Stimulated activated CD4-positive, alpha-beta T cell treated with anti-CD3 and anti-CD28 coated beads, Interleukin-4, amount 100 ng/mL, for 1 hour (primary cell): Measurements from ENCODE around the gene ZMIZ2.
A peak's percentile ranks its signal among the peaks of the same experiment; 100 is the strongest.
"Not testable (repeated sequence)": the region's sequence is repeated elsewhere in the genome, so short reads cannot be mapped to it uniquely, and the experiment has no call there.

Experiments
- DNase-seq: peaks from one replicate; pipeline ENCODE4 v3.0.0-alpha.2; 2020

The ZMIZ2 gene

GRCh38 chr7:44776211-44776610 is 27.6 kb downstream of the ZMIZ2 start:
- no peak for DNase-seq

DNA sequence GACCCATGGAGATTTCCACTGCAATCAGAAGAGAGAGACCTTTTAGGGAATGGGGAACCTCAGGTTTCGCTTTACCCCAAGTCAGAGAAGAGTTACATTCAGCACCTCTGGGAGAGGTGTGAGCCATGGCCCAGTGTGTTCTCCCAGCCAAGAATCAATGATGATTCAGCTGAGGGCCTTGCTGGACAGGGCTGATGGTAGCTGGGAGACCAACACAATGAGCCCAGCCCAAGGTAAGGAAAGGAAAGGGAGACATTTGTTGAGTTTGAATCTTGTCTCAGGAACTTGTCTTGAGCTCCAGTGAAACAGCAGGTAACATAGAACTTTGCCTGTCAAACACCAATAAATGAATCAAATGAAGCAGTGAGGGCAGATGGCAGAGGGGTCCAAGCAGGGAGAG is 33.8 kb downstream of the ZMIZ2 start:
- no peak for DNase-seq

GRCh38 chr7:44783407-44783806 is 34.8 kb downstream of the ZMIZ2 start:
- DNase-seq: no peak

- no peak for DNase-seq
Observed at GRCh38 chr7:44784364-44784763, 35.7 kb downstream of the ZMIZ2 start.

GRCh38 chr7:44785218-44785617 is 36.6 kb downstream of the ZMIZ2 start:
- not testable (repeated sequence) for DNase-seq

DNA sequence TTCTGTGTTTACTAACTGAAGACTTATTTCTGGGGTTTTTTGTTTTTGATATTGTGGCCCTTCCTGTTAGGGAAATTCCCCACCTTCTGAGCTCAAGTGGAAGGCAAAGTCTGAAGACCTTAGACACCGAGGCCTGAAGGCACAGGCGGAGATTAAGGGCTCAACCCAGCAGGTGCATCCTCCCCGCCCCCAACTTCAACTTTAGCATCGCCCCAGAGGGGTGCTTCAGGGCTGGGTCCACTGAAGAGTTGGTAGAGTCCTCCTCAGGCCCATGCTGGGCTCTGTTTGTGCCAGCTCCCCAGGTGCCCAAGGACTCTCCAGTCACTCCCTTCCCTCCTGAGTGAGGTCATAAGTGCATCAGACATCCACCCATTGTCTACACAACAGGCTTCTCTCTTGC is 38.4 kb downstream of the ZMIZ2 start:
- no peak for DNase-seq

DNA sequence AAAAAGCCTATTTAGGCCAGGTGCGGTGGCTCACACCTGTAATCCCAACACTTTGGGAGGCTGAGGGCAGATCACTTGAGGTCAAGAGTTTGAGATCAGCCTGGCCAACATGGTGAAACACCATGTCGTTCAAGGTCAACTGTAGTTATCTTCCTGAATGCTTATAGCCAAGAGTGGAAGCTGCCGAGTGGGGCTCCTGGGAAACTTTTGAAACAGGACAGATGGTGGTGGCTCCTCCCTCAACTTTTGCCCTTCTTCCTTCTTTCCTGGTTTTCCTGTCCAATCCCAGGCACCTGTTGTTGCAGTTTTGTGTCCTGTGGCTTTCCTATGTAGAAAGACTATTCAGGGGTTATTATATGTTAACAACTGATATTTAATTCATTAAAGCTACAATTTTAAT is 39.1 kb downstream of the ZMIZ2 start:
- DNase-seq: no peak

- no peak for DNase-seq
Observed at GRCh38 chr7:44789990-44790389, 41.3 kb downstream of the ZMIZ2 start.

GRCh38 chr7:44791278-44792219 is 42.9 kb downstream of the ZMIZ2 start:
- no peak for DNase-seq

DNA sequence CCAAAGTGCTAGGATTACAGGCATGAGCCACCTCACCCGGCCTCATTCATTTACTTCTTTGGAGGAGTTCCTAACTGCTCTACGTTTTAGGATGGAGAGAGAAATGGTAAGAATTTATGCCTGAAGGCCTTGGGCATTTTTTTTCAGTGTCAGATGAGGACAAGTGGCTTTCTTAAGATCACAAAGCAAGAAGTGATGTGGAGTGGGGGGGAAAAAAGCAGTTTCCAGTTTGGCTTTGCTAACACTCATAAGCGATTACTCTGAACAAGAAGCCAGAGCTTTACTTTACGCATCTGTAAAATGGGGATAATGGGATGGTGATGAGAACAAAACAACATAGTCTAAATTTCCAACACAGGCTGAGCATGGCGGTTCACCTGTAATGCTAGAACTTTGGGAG is 45.3 kb downstream of the ZMIZ2 start:
- DNase-seq: no peak

- no peak for DNase-seq
Observed at GRCh38 chr7:44794331-44794730, 45.7 kb downstream of the ZMIZ2 start.

GRCh38 chr7:44796034-44796503 is 47.4 kb downstream of the ZMIZ2 start:
- DNase-seq: no peak

DNA sequence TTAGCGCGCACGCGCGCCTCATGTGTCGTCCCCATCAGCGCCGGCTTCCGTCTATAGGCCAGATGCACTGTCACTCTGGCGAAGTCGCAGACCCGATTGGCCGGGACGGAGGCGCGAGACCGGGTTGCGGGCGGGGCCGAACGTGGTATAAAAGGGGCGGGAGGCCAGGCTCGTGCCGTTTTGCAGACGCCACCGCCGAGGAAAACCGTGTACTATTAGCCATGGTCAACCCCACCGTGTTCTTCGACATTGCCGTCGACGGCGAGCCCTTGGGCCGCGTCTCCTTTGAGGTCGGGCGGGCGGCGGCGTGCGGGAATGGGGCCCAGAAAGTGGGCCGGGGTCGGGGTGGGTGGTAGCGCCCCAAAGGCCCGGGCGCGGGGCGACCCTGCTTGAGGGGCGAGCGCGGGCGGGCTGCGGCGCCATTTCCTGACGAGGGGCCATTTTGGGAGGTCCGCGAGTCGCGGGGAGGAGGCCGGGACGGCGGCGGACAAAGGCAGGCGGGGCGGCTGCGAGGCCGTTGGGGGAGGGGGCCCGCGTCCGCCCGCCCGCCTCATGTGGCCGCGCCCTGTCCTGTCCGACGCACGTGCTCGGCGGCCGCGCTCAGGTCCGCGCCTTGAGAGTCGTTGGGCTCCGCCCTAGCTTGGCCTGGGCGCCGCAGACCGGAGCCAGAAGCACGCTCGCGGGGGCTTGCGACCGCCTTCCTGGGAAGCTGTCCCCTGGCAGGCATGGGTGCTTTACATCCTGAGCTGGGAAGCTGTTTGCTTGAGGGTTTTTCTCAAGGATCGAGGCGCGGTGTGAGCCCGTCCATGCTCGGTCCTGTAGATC is 48.1 kb downstream of the ZMIZ2 start, which contains the start of gene PPIA:
Gene PPIA, plus strand, starts transcription at position 178 of the 825 bp plus-strand sequence. Its CDS starts 44 bp downstream, at position 222.
- peak; percentile 98 for DNase-seq

DNA sequence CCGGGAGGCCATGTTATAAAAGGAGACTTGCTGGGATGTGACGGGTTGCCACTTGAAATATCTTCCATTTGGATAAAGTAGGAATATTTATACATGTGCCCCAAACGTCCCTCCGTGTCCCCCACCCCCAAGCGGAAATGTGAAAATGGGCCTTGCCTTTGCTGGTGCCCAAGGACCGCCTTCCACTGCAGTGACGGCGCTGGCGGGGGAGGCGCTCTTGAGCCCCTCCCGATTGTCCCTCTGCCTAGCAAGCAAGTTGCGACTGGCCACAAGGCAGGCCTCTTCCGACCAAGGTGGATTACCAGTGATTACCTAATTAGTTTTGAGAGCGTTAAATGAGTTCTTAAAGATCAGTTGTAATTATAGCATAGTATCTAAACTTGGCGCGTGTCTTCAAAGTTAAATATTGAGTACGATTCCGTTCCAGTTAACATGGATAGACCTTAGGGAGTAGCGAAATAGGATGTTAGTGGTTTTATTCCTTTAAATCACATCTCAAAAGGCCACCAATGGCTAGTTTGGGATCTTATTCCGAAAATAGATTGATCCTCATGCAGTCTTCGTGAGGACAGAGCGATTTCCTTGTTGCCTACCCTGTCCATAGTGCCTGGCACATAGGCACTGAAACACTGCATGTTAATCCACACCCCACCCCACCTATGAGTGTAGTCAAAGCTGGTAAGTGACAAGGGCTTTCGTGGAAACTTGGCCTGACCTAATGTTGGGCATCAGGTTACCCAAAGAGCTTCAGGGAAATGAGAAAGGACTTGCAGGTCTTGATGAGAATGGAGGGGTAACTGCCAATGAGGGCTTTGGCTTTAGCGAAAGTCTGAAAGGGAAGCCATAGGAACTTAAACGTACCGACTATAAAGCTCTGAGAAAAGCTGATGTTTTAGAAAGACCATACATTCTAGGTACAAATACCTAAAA is 48.9 kb downstream of the ZMIZ2 start:
- DNase-seq: peak; percentile 80

DNA sequence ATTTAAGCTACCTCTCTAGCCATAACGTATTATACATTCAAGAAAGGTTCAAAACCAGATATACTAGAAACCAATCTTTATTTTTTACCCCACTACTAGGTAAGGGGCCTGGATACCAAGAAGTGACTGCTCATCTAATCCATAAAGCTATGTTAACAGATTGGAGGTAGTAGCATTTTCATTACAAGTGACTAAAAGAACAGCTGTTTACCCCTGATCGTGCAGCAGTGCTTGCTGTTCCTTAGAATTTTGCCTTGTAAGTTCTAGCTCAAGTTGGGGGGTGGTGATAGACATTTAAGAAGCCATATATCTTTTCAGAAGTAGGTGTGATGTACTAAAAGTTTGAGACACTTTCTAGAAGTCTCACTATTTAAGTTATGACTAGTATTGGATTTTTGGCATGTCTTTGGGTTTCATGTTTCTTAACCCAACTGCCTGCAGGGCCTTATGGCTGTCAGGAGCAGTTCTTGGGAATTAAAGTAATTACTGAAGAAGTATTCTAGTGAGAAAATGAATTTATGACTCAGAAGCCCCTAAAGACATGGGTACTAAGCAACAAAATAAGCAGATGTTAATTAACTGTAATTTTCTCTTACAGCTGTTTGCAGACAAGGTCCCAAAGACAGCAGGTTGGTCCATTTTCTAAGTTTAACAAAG is 50.1 kb downstream of the ZMIZ2 start:
- no peak for DNase-seq

DNA sequence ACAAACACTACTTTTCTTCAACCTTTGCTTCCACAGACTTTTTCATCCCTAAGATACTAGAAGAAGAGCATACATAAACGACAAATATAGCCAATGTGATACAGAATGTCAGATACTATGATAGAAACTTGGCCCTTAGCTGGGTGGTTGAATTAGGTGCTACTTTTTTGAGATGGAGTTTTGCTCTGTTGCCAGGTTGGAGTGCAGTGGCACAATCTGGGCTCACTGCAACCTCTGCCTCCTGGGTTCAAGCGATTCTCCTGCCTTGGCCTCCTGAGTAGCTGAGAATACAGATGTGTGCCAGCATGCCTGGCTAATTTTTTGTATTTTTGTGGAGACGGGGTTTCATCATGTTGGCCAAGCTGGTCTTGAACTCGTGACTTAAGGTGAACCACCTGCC is 51.3 kb downstream of the ZMIZ2 start:
- no peak for DNase-seq

DNA sequence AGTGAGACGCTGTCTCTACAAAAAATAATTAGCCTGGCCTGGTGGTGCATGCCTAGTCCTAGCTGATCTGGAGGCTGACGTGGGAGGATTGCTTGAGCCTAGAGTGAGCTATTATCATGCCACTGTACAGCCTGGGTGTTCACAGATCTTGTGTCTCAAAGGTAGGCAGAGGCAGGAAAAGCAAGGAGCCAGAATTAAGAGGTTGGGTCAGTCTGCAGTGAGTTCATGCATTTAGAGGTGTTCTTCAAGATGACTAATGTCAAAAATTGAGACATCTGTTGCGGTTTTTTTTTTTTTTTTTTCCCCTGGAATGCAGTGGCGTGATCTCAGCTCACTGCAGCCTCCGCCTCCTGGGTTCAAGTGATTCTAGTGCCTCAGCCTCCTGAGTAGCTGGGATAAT is 53.2 kb downstream of the ZMIZ2 start:
- no peak for DNase-seq

- DNase-seq: no peak
Observed at GRCh38 chr7:44802418-44803025, 53.9 kb downstream of the ZMIZ2 start.

DNA sequence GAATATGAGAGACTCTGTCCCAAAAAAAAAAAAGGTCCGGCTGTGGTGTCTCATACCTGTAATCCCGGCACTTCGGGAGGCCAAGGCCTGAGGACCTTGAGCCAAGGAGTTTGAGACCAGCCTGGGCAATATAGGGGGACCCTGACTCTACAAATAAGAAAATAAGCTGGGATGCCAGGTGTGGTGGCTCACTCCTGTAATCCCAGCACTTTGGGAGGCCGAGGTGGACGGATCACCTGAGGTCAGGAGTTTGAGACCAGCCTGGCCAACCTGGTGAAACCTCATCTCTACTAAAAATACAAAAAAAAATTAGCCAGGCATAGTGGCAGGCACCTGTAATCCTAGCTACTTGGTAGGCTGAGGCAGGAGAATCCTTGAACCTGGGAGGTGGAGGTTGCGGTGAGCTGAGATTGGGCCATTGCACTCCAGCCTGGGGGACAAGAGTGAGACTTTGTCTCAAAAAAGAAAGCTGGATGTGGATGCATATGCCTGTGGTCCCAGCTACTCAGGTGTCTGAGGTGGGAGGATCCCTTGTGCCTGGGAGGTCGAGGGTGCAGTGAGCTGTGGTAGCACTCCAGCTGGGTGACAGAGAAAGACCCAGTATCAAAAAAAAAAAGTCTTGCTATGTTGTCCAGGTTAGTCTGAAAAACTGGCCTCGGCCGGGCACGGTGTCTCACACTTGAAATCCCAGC is 55.3 kb downstream of the ZMIZ2 start:
- DNase-seq: peak; percentile 7

DNA sequence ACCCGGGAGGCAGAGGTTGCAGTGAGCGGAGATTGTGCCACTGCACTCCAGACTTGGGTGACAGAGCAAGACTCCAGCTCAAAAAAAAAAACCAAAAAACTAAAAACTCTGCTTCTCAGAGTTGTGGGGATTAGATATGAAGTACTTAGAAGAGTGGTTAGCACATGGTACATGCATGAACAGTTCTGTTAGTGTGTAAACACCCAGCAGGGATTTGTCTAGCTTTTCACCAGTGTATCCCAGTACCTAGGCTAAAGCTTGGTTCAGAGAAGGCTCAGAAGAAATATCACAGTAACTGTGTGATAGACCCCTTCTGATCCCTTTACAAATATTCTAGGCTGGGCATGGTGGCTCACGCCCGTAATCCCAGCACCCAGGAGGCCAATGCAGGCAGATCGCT is 57.3 kb downstream of the ZMIZ2 start:
- no peak for DNase-seq

DNA sequence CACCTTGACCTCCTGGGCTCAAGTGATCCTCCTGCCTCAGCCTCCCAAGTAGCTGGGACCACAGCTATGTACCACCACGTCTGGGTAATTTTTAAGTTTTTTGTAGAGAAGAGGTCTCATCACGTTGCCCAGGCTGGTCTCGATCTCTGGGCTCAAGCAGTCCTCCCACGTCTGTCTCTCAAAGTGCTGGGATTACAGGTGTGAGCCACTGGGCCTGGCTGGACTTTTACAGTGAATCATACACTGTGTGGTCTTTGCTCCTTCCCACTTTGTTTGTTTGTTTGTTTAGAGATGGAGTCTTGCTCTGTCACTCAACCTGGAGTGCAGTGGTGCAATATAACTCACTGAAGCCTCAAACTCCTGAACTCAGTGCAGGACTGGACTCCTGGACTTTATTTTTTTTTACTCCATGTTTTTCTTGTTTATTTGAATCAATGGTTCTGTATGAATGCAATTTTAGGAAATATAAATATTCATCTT is 60.3 kb downstream of the ZMIZ2 start:
- no peak for DNase-seq
